GM19455 (cell line): ENCODE results near the gene FRMD1.

Source experiments
- ATAC-seq: cut with Tn5 transposase; IDR thresholded peaks from one replicate; pipeline ENCODE4 v1.9.1; 2021; ENCODE audit not compliant: unreplicated experiment

The FRMD1 gene

DNA sequence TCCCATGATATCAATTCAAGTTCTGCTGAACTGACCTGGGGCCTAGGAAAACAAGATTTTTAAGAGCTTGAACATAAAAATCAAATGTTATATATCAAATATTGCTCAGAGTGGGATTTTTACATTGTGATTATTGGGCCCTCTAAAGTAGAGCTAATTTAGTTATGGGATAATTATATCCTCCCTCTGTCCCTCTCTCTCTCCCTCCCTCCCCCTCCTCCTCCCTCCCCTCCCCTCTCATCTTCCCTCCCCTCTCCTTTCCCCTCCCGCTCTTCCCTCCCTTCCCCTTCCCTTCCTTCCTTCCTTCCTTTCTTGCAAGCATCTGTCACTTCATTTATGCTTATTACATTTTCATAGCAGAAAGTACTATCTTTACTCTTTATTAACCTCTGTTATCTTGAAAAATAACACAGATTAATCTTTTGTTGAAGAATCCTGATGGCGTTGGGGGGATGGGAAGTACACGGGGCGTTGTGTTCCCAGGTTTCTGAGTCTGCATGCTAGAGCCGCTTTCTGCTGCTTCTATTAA lies 48.7 kb downstream of the FRMD1 start:
- ATAC-seq: no peak

DNA sequence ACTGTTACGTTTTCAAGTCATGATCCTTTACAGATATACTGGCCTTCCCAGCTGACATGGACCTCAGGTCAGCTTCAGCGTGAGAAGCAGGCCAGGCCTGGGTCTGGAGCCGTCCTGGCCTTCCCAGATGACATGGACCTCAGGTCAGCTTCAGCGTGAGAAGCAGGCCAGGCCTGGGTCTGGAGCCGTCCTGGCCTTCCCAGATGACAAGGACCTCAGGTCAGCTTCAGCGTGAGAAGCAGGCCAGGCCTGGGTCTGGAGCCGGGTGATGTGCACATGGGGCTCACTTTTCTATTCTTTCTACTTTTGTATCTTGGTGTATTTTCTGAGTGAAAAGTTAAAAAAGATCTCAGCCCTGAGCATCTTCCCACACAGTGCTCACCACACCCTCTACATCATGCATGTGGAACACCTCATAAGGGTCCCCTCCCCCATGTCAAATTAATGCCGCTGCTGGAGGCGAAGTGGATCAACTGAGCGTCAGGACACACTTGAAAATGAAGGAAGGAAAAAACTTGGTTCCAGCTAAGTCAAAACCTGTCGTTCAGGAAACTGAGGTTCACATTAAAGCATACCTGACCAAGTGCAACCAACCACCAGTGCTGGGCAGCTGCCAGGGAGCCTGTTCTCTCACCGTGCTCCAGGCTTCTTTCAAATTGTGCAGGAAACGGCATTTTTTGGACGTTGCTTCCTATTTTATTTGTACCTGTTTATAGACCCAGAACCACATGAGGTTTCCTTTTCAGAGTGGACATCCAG lies 49.4 kb downstream of the FRMD1 start:
- no peak for ATAC-seq

DNA sequence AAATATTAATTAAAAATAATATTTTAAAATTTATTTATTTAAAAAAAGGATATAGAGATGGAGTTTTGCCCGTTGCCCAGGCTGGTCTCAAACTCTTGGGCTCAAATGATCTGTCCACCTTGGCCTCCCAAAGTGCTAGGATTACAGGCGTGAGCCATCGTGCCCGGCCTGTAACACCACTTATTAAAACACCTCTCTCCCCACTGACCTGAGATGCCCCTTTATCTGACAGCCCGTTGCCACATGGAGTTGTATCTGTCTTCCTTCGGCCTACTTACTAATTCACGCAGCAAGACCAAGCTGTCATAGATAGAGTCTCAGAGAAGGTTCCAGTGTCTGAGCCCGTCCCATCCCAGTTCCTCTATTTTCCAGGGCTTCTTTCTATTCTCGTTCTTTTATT lies 50.8 kb downstream of the FRMD1 start:
- ATAC-seq: no peak

DNA sequence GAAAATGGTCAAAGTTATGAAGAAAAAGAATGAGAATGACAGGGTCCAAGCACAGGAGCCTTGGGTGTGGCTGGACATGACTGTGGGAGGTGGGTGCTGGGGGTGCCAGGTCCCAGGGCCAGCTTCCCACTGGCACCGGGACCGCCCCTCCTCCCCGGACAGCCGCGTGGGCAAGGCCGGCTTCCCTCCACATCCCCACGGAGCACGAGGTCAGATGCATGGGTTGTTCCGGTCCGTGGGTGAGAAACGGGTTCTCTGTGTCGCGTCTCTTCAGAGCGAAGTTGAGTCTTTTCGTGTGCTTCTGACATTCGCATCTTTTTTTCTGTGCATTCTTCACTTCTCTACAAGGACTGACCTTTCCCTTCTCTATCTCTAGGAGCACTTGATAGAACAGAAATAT lies 51.5 kb downstream of the FRMD1 start:
- no peak for ATAC-seq

DNA sequence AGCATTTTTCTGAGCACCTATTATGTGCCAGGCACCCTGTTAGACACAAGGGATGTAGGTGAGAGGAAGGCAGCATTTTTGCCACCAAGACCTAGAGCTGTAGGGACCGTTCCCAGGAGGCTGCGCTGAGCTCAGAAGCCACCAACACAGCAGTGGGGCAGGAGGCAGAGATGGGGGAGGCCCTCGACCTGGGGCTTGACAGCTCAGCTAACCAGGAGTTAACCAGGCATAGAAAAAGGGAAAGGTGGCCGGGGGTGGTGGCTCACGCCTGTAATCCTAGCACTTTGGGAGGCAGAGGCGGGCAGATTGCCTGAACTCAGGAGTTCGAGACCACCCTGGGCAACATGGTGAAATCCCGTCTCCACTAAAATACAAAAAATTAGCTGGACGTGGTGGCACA lies 52.1 kb downstream of the FRMD1 start:
- ATAC-seq: no peak

DNA sequence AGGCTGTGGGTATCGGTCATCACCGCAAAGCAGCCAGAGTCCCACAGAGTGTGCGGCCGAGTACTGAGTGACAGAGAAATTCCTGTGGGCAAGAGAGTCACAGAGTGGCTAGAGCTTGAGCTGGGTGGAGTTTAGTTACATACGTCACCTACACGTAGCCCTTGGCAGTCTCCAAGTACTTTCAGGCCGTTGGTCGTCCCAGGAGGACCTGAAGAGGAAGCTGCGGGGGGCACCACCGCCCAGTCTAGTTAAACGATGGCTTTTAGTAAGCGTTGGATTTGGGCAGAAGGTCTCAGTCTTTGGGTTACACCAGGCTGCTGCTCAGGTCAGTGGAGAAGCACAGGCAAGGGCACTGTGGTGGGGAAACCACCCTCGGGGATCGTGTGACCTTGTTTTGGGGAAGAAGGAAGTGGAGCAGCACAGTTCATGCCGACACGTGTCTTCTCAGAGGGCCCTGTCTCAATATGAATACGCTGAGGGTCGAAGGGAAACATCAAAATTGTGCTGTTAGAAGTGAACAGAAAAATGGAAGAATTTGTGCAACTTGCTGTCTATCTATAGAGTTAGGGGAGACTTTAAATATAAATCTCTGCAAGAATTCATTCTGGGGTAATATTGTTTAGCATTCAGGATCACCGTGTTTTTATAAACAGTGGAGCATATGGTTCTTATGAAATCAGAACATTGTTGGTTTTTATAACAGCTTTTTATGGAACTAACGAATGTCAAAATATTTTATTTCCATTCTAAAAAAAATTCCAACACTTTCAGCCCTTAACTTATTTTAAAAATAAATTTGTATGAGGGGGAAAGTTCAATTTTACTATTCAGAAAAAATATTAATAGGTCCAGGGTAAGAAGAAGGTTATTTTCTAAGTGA lies 52.9 kb downstream of the FRMD1 start:
- no peak for ATAC-seq

DNA sequence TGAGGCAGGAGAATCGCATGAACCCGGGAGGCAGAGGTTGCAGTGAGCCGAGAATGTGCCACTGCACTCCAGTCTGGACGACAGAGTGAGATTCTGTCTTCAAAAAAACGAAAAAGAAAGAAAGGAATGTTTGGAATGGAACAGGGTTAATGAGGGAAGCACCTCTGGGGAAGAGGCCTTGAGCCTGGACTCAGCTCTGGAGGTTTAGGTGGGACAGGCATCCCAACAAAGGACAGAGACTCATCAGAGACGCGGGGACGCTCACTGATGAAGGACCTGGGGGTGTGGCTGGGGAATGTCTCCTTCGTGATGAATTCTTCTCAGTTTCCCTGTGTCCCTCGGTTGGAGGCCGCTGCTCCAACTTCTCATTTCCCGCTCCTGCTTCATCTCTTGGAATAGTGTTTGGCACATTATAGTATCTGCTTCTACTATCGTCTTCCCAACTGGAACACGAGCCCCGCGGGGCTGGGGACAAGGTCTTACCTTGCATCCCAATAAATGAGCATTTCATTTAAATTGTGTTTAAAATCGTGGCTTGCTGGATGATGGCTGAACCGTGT lies 54.0 kb downstream of the FRMD1 start:
- ATAC-seq: no peak

DNA sequence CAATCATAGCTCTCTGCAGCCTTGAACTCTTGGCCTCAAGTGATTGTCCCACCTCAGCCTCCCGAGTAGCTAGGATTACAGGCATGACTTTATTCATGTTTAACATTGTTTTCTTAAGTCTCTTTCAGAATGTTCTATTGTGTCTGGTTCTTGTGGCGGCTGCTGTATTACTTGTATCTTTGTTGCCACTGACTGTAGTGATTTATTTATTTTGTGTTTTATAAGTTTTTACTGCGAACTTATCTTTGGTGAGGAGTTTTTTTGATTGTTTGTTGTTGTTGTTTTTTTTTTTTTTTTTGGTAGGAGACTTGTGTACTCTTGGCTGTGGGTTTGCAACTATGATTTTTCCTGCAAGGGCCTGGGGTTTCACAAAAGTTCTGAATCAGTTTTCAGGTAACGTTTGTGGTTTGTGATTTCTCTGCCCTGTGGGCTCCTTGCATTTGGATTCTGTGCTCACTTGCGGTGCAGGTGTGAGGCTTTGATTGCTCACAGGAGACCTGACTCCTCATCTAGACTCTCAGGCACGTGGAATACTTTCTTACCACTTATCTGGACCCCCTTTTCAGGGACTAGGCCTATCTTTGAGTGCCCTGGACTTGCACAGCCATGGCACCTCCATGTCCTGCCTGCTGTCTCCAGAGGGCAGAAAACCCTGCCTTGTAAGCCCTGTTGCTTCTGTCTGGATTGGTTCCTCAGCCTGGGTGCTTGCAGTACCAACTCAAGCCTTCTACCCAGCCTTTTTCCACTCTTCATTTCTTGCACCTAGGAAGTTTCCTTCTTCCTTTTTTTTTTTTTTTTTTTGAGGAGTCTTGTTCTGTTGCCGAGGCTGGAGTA lies 56.3 kb downstream of the FRMD1 start:
- ATAC-seq: no peak

DNA sequence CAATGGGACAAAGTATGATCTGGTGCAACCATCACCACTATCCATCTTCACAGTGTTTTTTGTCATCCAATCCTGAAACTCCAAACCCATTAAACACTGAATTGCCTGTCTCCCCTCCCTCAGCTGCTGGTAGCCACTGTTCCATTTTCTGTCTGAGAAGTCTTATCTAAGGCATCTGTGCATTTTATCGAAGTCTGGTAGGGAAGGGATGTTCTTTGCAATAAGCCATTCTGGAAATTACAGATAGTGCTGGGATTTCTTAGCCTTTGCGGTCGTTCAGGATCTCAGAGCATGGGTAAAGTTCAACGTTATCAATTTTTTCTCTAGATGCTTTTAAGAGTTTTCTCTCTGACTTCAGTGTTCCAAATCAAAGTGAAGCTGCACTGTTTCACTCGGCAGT lies 57.4 kb downstream of the FRMD1 start:
- ATAC-seq: no peak

DNA sequence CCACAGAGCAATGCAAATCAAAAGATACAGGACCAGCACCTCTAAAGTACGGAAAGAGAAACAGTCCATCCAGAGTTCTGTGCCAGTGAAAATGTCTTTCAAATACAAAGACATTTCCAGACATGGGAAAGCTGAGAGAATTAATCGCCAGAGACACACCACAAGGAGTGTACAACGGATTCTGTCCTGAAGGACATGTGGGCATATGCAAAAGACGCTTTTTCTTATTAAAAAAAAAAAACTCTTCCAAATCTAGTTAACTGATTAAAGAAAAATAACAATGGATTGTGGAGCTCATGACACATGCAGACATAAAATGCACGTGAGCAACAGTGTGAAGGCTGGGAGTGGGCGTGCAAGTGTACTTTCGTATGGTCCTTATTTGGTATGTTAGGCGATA lies 58.8 kb downstream of the FRMD1 start:
- ATAC-seq: no peak

DNA sequence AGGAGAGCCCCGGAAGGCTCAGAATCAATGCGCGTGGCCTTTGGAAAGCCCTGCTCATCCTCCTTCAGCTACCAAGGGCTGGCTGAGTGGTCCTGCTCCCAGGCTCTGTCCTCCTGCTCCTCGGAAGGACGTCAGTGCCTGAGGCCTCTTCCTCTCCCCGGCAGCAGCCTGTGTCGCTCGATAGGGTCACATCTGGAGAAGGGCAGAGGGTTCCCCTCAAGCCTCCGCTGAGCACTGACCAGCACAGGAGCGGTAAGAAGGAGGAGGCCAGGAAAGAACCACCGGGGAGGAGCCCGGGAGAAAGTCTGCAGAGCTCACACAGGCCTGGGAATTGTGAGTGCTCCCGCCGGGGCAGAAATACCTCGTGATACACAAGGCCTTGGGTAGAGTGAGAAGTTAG lies 60.3 kb downstream of the FRMD1 start:
- no peak for ATAC-seq

DNA sequence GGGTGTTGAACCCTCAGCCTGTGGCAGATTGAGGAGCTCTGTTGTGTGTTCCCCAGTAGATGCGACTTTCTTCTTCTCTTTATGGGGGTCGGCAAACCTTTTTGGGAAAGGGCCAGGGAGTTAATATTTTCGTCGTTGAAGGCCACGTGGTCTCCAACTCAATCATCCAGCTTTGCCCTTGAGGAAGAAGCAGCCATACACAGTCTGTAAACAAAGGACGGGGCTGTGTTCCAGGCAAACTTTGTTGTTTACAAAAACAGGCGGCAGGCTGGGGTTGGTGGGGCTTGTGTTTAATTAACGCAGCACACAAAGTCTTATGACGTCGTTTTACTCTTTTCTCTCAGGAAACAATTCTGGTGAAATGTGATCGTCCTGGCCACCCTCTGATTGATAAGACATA lies 61.4 kb downstream of the FRMD1 start:
- ATAC-seq: no peak

DNA sequence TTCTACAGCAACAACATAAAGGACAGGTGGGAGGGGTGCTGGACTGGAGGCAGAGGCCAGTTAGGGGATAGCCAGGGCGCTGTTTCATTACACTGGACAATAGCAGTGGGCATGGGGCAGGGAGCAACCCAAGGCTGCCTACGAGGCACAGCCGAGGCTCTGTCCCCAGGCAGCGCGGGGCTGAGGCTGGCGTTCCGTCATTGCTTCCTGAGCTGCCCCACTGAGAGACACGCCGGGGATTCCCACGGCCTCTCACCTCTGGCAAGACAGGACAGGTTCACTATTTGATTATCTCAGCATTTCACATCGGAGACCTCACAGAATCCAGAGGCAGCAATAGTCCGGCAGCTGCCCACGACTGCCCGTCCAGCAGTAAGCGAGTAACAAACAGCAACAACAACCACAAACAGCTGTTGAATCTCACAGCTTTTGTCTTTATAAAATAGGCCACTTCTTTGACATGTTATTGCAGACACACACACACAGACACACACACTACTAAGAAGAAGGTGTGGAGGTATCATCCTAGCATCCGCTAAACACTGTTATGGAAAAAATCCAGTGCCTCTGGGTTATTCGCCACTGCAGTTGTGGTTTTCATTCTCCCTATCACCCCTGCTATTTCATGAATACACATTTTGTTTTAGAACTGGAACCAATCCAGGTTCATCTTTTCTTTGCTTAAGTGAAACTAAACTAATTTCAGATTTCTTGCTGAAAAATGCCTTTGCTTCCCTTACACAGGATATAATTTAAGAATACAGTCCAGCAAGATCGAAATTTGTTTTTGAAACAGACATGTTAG lies 62.1 kb downstream of the FRMD1 start:
- no peak for ATAC-seq

DNA sequence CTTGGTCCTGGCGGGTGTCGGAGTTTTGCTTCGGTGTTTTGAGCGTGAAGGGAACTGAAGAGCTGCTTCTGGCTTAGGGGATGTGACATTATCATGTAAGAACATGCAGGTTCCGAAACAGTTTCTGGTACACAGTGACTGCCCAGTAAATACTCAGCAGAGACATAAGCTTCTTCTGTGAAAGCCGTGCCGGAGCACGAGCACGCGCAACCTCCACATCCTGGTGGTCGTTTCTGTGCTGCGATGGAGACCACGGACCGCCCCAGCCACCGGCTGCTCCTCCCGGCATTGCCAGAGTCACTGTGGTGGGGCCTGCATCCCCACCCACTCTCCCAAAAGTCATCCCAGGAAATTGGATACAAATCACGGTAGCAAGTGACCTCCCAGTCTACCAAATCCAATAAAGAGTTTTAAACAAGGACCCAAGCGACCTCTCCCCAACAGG lies 62.8 kb downstream of the FRMD1 start:
- ATAC-seq: no peak

DNA sequence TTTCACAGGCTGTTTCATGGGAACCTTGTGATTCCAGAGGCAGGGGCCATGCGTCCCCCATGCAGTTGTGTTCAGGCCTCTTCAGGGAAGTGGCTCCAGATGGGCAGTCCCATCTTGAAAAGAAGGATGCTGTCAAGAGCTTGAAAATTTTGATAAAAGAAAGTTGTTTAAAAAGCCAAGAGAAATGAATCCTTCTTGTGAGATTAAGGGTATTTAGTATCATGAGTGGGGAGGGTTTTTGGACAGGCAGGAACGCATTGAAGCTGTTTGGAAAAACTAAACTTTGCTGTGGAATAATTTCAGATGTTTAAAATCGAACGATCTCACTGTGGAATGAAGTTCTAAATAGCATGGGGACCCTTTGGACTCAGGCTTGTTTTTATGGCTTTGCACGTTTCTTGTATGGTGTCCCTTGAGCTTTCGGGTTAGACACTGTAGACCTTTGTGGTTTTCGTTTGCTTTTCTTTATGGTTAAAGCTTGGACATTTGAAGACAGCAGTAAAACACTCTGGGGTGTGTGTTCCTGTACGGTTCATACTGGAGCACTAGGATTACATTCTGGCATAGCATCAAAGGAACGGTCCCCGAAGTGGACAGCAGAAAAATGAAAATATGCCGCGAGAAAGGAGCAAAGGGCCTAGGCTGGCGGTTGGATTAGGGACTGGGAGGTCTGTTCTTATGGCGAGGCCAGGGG lies 63.4 kb downstream of the FRMD1 start:
- no peak for ATAC-seq

DNA sequence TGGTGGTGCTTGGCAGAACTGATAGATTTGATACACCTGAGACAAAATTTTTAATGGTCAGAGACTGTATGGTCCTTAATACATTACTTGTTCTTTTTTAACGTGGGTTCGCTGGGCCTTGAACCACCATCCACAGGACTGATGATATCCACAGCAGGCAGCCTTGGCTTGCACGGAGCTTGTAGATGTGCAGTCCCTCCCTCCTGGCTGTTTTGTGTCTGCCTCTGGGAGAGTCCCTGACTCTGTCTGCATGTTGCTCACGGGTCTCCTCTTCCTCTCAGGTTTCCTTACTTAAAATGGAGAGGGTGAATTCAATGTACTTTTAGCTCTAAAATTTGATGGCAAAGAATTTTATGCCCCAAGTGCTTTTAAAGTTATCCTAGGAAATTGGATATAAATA lies 64.0 kb downstream of the FRMD1 start:
- ATAC-seq: no peak

DNA sequence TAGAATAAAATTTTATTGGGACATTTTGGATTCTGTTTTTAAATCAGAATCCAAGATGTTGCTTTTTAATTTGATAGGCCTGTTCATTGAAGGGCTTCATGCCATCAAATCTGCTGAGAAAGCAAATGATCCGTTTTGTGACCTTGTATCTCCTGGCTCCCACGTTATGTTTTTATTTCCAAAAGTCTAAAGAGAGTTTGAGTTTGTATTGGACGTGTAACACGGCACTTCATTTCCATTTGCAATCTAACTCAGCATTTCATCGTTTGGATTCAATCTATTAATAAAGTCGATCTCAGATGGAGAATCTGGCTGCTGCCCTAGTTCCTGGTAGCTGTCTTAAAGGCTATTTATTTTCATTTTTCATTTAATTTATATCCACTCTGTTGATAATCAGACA lies 64.6 kb downstream of the FRMD1 start:
- no peak for ATAC-seq

DNA sequence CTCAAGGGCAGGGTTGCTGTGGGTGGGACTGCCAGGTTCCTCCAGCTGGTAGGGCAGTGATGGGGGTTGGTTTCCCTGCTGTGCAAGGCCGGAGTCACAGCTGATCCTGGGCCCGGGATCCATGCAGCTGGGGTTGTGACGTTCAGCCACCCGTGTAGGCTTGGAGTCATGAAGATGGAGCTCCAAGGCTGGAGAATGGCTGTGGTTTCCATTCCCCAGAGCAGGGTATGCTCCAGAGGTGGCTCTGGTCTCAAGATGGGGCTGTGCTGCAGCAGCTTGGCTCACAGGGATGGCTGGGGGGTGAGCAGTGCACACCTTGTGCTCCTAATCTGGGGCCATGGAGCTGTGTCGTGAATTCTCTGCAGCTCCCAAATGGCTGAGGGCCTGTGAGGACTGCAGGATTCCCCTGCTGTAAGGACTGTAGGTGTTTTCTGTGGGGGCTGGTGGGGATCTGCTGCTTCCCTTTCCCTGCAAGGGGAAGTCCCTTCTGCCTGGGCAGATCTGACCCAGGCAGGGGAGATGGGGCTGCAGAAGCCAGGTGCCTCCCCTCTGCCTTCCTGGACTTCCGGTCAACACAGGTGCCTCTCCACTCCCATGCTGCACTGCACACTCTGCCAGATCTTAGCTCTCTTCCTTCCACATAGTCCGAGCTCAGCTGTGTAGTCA lies 65.6 kb downstream of the FRMD1 start:
- no peak for ATAC-seq
